HepG2 (cell line): Measurements from ENCODE around the gene TSTD1. TPM values are rescaled to one million over a fixed set of nuclear protein-coding genes. Genes with fewer than 3 reads are reported as not detected.

Experiments
- CENPT ChIP-seq: sonication (generic); formaldehyde crosslinking; IDR thresholded peaks from 2 replicates; pipeline ENCODE4 v1.8.0; 2022; ENCODE audit warnings: low read depth, mild to moderate bottlenecking, moderate library complexity, missing genetic modification reagents
- CREB3 ChIP-seq: sonication (generic); formaldehyde crosslinking; IDR thresholded peaks from 2 replicates; pipeline ENCODE4 v1.5.0; 2020; ENCODE audit warnings: missing genetic modification reagents
- ERF ChIP-seq: IDR thresholded peaks from 2 replicates; pipeline ENCODE4 v1.6.1; 2018; ENCODE audit warnings: missing biosample characterization, missing genetic modification reagents
- ETS1 ChIP-seq: sonication (generic); formaldehyde crosslinking; IDR thresholded peaks from 2 replicates; pipeline ENCODE4 v1.4.0; 2020; ENCODE audit warnings: missing genetic modification reagents
- ETV6 ChIP-seq: sonication (generic); formaldehyde crosslinking; conservative IDR thresholded peaks from 2 replicates; pipeline ENCODE4 v1.4.0; 2020; ENCODE audit warnings: missing genetic modification reagents
- FOXJ3 ChIP-seq: sonication (generic); formaldehyde crosslinking; IDR thresholded peaks from 2 replicates; pipeline ENCODE4 v1.4.0; 2020; ENCODE audit warnings: missing genetic modification reagents, mild to moderate bottlenecking, borderline replicate concordance
- HINFP ChIP-seq: sonication (generic); formaldehyde crosslinking; IDR thresholded peaks from 2 replicates; pipeline ENCODE4 v1.4.0; 2020; ENCODE audit warnings: low read depth, mild to moderate bottlenecking, missing genetic modification reagents
- IRF9 ChIP-seq: sonication (generic); formaldehyde crosslinking; IDR thresholded peaks from 2 replicates; pipeline ENCODE4 v1.8.0; 2022; ENCODE audit warnings: missing genetic modification reagents, mild to moderate bottlenecking, borderline replicate concordance
- KLF9 ChIP-seq: IDR thresholded peaks from 2 replicates; pipeline ENCODE4 v1.6.1; 2016; ENCODE audit warnings: low read depth
- MEF2D ChIP-seq: sonication (generic); formaldehyde crosslinking; IDR thresholded peaks from 2 replicates; pipeline ENCODE4 v1.5.1; 2020; ENCODE audit warnings: mild to moderate bottlenecking, missing genetic modification reagents
- MYC ChIP-seq: sonication (generic); formaldehyde crosslinking; IDR thresholded peaks from 2 replicates; pipeline ENCODE4 v1.9.0; 2021; ENCODE audit warnings: missing genetic modification reagents, borderline replicate concordance
- MZF1 ChIP-seq: sonication (generic); formaldehyde crosslinking; IDR thresholded peaks from 2 replicates; pipeline ENCODE4 v1.8.1; 2023; ENCODE audit warnings: mild to moderate bottlenecking, missing genetic modification reagents, borderline replicate concordance
- NCOR1 ChIP-seq: fragments of 200-600 bp; sonication (generic); IDR thresholded peaks from 2 replicates; pipeline ENCODE4 v1.7.0; 2017; ENCODE audit warnings: antibody characterized with exemption, low read length, borderline replicate concordance
- NR3C1 ChIP-seq: sonication (generic); formaldehyde crosslinking; IDR thresholded peaks from 2 replicates; pipeline ENCODE4 v1.4.0; 2020; ENCODE audit warnings: missing genetic modification reagents
- PHF5A ChIP-seq: IDR thresholded peaks from one replicate; pipeline ENCODE4 v1.6.1; 2018; ENCODE audit warnings: low read depth, missing genetic modification reagents; ENCODE audit not compliant: unreplicated experiment
- SMARCE1 ChIP-seq: fragments of 450-650 bp; IDR thresholded peaks from 2 replicates; pipeline ENCODE4 v1.6.1; 2017; ENCODE audit warnings: borderline replicate concordance
- SRY ChIP-seq: sonication (generic); formaldehyde crosslinking; IDR thresholded peaks from 2 replicates; pipeline ENCODE4 v1.8.0; 2022; ENCODE audit warnings: mild to moderate bottlenecking, missing genetic modification reagents
- SSRP1 ChIP-seq: IDR thresholded peaks from 2 replicates; pipeline ENCODE4 v1.6.1; 2016; ENCODE audit warnings: control low read depth
- ZBTB43 ChIP-seq: sonication (generic); formaldehyde crosslinking; conservative IDR thresholded peaks from 2 replicates; pipeline ENCODE4 v1.4.0; 2020; ENCODE audit warnings: missing genetic modification reagents
- ZFP62 ChIP-seq: sonication (generic); formaldehyde crosslinking; IDR thresholded peaks from 2 replicates; pipeline ENCODE4 v1.4.0; 2020; ENCODE audit warnings: missing genetic modification reagents
- ZKSCAN8 ChIP-seq: IDR thresholded peaks from 2 replicates; pipeline ENCODE4 v1.6.1; 2016; ENCODE audit warnings: borderline replicate concordance, missing genetic modification reagents, missing compliant biosample characterization
- ZNF354B ChIP-seq: sonication (generic); formaldehyde crosslinking; IDR thresholded peaks from 2 replicates; pipeline ENCODE4 v1.8.0; 2022; ENCODE audit warnings: mild to moderate bottlenecking, missing genetic modification reagents
- ZNF451 ChIP-seq: sonication (generic); formaldehyde crosslinking; IDR thresholded peaks from 2 replicates; pipeline ENCODE4 v1.5.0; 2020; ENCODE audit warnings: mild to moderate bottlenecking, missing genetic modification reagents
- ZNF598 ChIP-seq: sonication (generic); formaldehyde crosslinking; IDR thresholded peaks from 2 replicates; pipeline ENCODE4 v1.5.1; 2020; ENCODE audit warnings: mild to moderate bottlenecking, missing genetic modification reagents, borderline replicate concordance
- ZNF660 ChIP-seq: sonication (generic); formaldehyde crosslinking; IDR thresholded peaks from 2 replicates; pipeline ENCODE4 v1.5.1; 2020; ENCODE audit warnings: mild to moderate bottlenecking, low read depth, missing genetic modification reagents, borderline replicate concordance
- polyA plus RNA-seq, 8 experiments: library from polyadenylated mRNA; depleted of rRNA in 3 of 8; stranded (reverse) in 7 of 8; unstranded in 1 of 8; fragments of >200 nt; fragmentation: Illumina TruSeq in 4 of 8; extraction: Trizol in 4 of 8; gene quantifications; 2 replicates each; pipeline versions ENCODE4 v1.2.1 to v1.2.3, GENCODE V29; 2011 to 2016; ENCODE audit warnings: low read depth in 4 of 8, missing spikeins in 1 of 8, mixed read lengths in 1 of 8; ENCODE audit not compliant: insufficient read depth in 1 of 8
- total RNA-seq, 5 experiments: library from RNA; depleted of rRNA; stranded (reverse); fragments of >200 nt; fragmentation: Illumina TruSeq; extraction: Trizol; gene quantifications; 2 replicates each; pipeline ENCODE4 v1.2.3, GENCODE V29; 2016; ENCODE audit warnings: low read depth in 1 of 5

TSTD1 gene
- total and polyA plus RNA-seq, 2 of the 13 experiments (the other 11 are each of a cell fraction or from before 2014, with no cell fraction given) = 0.15 to 0.31 TPM

GRCh38 chr1:161013488-161014230 lies 25.1 kb downstream of the TSTD1 start (continued):
- TF ChIP-seq FOXJ3 (CRISPR knock-in tag) (peak; percentile 92), ZNF598 (CRISPR knock-in tag) (no peak), CENPT (CRISPR knock-in tag) (no peak), SRY (CRISPR knock-in tag) (0 out of 2 replicates have a peak, but pooled peaks have one; percentile 15), PHF5A (CRISPR knock-in tag) (peak; percentile 65), ZBTB43 (CRISPR knock-in tag) (peak; percentile 100), ZKSCAN8 (CRISPR knock-in tag) (0 out of 2 replicates have a peak, but pooled peaks have one; percentile 26), SMARCE1 (no peak), ETV6 (CRISPR knock-in tag) (peak; percentile 69; the same call in 1 of the 2 replicates), ZFP62 (no peak), ZNF660 (CRISPR knock-in tag) (no peak), NCOR1 (peak; percentile 96), ZNF354B (CRISPR knock-in tag) (no peak), HINFP (CRISPR knock-in tag) (0 out of 2 replicates have a peak, but pooled peaks have one; percentile 40), KLF9 (CRISPR knock-in tag) (no peak), CREB3 (no peak), IRF9 (CRISPR knock-in tag) (no peak), SSRP1 (CRISPR knock-in tag) (peak; percentile 94), NR3C1 (CRISPR knock-in tag) (no peak), MYC (peak; percentile 78; the same call in 1 of the 2 replicates), ERF (CRISPR knock-in tag) (peak; percentile 93), MZF1 (CRISPR knock-in tag) (no peak), ETS1 (CRISPR knock-in tag) (no peak), ZNF451 (peak; percentile 81; the same call in 1 of the 2 replicates), MEF2D (CRISPR knock-in tag) (peak; percentile 90)
